ENCODE data around the gene LKAAEAR1.

DNA sequence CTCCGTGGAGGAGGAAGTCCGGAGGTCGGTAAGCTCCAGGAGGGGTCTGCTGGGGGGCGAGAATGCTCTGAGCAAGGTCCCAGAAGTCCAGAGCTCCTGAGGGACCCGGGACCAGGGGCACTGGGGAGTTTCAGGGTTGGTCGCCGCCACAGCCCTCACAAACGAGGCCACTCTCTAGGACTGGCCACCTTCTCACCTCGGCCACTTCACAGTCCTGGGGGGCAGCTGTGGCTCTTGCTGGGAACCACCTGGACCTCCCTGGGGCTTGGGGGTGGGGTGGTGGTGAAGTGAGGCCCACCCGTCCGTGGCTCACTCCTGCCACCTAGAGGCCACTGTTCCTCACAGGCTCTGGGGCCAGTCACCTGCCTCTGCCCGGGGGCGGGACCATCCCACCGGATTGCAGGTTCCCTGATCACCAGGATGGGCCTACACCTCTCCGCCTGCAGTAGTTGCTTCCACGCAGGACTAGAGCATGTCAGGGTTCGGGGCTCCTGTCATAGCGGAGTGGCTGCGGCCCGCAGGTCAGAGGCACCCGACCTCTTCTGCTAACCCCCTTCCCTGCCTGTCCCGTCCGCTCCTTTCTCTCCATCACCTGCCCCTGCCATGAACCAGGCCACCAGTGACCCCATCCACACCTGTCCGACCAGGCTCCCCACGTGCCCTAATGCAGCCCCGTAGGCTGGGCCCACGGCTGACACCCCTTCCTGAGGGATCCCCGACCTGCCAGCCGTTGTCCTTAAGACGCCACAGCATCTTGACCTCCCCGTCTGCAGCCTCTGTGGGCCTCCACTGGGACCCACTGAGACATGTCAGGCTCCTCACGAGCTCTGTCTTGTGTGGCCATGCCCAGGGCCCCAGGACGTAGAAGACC lies 26.3 kb downstream of the LKAAEAR1 start:
- TF ChIP-seq CTCF (conservative IDR thresholded peaks at IDR 0.05; ENCODE audit: low read depth, low read length) (peak; percentile 77), BHLHE40 (IDR thresholded peaks at IDR 0.05; ENCODE audit: low read depth, low read length) (peak; percentile 54; the same call in 1 of the 2 replicates), CEBPB (IDR thresholded peaks at IDR 0.05; ENCODE audit: low read depth, low read length) (no peak), POLR2A (IDR thresholded peaks at IDR 0.05; ENCODE audit: low read depth, low read length) (no peak), NFE2L2 (IDR thresholded peaks at IDR 0.05; ENCODE audit: low read depth, low read length) (no peak), USF2 (IDR thresholded peaks at IDR 0.05; ENCODE audit: low read depth, low read length) (no peak)
